Measurements from ENCODE around the gene PSMC2. TPM values are rescaled to one million over a fixed set of nuclear protein-coding genes. Genes with fewer than 3 reads are reported as not detected.

PSMC2 gene
- polyA plus RNA-seq, 1 donor (not counting 4 experiments of a cell fraction or from before 2014, with no cell fraction given): 240 TPM

GRCh38 chr7:103412151-103412550 lies 64.7 kb downstream of the PSMC2 start:
- dilution Hi-C loops (cut with MboI; ENCODE audit: extremely low pct_ligation_motif_present, low sequenced_read_pairs): no loop called here
- H3K9ac ChIP-seq (ENCODE audit: control insufficient read depth, extremely low read depth, insufficient read depth, low read length): no peak overlapping the region
- DNase-seq (ENCODE audit: low read depth, low spot score) (no peak), FAIRE-seq (no peak)
- H3K27ac ChIP-seq (ENCODE audit: control insufficient read depth, insufficient read depth, low read length): no peak overlapping the region
- H3K79me2 ChIP-seq (ENCODE audit: control insufficient read depth, insufficient read depth, low read length): no peaks in the 10 kb centered on the region
- no peak overlapping the region for H3K4me3 ChIP-seq (ENCODE audit: control insufficient read depth in 2 of 3, extremely low read depth in 1 of 3, insufficient read depth in 2 of 3, low read depth in 1 of 3, low read length in 3 of 3)
- no peak overlapping the region for H2AFZ ChIP-seq (ENCODE audit: control insufficient read depth, low read length)
- no peaks in the 10 kb centered on the region for H3K27me3 ChIP-seq (ENCODE audit: control insufficient read depth, extremely low read depth, insufficient read depth, low read length)
- H3K4me2 ChIP-seq (ENCODE audit: control insufficient read depth, extremely low read depth, insufficient read depth, low read depth, low read length): no peak overlapping the region
- no peaks in the 10 kb centered on the region for H3K36me3 ChIP-seq (ENCODE audit: control insufficient read depth in 2 of 2, extremely low read depth in 1 of 2, insufficient read depth in 2 of 2, low read length in 2 of 2)
- no peaks in the 10 kb centered on the region for H3K4me1 ChIP-seq (ENCODE audit: control insufficient read depth, extremely low read depth, insufficient read depth, low read length)
- no peaks in the 10 kb centered on the region for H3K9me3 ChIP-seq (ENCODE audit: control insufficient read depth, low read depth, low read length)
- H4K20me1 ChIP-seq (ENCODE audit: control insufficient read depth, extremely low read depth, insufficient read depth, low read length): no peaks in the 10 kb centered on the region
- no peaks in the 10 kb centered on the region for H3K9me1 ChIP-seq (ENCODE audit: control insufficient read depth, extremely low read depth, insufficient read depth, low read length)
- TF ChIP-seq, protein P1, sequence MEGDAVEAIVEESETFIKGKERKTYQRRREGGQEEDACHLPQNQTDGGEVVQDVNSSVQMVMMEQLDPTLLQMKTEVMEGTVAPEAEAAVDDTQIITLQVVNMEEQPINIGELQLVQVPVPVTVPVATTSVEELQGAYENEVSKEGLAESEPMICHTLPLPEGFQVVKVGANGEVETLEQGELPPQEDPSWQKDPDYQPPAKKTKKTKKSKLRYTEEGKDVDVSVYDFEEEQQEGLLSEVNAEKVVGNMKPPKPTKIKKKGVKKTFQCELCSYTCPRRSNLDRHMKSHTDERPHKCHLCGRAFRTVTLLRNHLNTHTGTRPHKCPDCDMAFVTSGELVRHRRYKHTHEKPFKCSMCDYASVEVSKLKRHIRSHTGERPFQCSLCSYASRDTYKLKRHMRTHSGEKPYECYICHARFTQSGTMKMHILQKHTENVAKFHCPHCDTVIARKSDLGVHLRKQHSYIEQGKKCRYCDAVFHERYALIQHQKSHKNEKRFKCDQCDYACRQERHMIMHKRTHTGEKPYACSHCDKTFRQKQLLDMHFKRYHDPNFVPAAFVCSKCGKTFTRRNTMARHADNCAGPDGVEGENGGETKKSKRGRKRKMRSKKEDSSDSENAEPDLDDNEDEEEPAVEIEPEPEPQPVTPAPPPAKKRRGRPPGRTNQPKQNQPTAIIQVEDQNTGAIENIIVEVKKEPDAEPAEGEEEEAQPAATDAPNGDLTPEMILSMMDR (optimal IDR thresholded peaks at IDR 0.05 in 1 of 3, IDR thresholded peaks at IDR 0.05 in 1 of 3, conservative IDR thresholded peaks at IDR 0.05 in 1 of 3; ENCODE audit: extremely low read depth in 1 of 3, insufficient read depth in 2 of 3, low read length in 3 of 3): no peak
- TF ChIP-seq EZH2 (IDR thresholded peaks at IDR 0.05; ENCODE audit: low read length): no peak

DNA sequence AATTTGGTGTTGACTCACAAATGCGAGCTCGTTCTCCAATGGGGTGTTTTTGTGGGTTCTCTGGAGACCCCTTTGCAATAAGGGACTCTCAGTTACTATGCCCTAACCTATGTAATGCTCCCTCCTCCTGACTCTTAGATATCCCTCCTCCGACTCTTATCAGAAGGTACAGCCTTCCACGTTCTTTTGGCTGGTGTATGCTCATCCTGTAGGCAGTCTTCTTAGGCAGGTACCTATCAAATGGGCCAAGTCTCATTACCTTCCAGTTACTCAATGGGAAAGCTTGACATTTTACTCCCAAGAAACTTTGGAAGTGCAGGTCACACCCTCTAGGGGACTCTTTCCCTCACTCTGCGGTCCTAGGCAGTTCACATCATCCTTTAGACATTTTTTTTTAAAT lies 66.0 kb downstream of the PSMC2 start:
- H3K9me1 ChIP-seq (ENCODE audit: control insufficient read depth, extremely low read depth, insufficient read depth, low read length): no peaks in the 10 kb centered on the region
- H3K9ac ChIP-seq (ENCODE audit: control insufficient read depth, extremely low read depth, insufficient read depth, low read length): no peak overlapping the region
- no peak overlapping the region for H2AFZ ChIP-seq (ENCODE audit: control insufficient read depth, low read length)
- H3K9me3 ChIP-seq (ENCODE audit: control insufficient read depth, low read depth, low read length): no peaks in the 10 kb centered on the region
- dilution Hi-C loops (cut with MboI; ENCODE audit: extremely low pct_ligation_motif_present, low sequenced_read_pairs): no loop called here
- no peak overlapping the region for H3K4me2 ChIP-seq (ENCODE audit: control insufficient read depth, extremely low read depth, insufficient read depth, low read depth, low read length)
- TF ChIP-seq, protein P1 (optimal IDR thresholded peaks at IDR 0.05 in 1 of 3, IDR thresholded peaks at IDR 0.05 in 1 of 3, conservative IDR thresholded peaks at IDR 0.05 in 1 of 3; ENCODE audit: extremely low read depth in 1 of 3, insufficient read depth in 2 of 3, low read length in 3 of 3): no peak
- TF ChIP-seq EZH2 (IDR thresholded peaks at IDR 0.05; ENCODE audit: low read length): no peak
- DNase-seq (ENCODE audit: low read depth, low spot score) (no peak), FAIRE-seq (no peak)
- no peaks in the 10 kb centered on the region for H3K36me3 ChIP-seq (ENCODE audit: control insufficient read depth in 2 of 2, extremely low read depth in 1 of 2, insufficient read depth in 2 of 2, low read length in 2 of 2)
- H3K4me3 ChIP-seq (ENCODE audit: control insufficient read depth in 2 of 3, extremely low read depth in 1 of 3, insufficient read depth in 2 of 3, low read depth in 1 of 3, low read length in 3 of 3): no peak overlapping the region
- H3K4me1 ChIP-seq (ENCODE audit: control insufficient read depth, extremely low read depth, insufficient read depth, low read length): no peaks in the 10 kb centered on the region
- no peak overlapping the region for H3K27ac ChIP-seq (ENCODE audit: control insufficient read depth, insufficient read depth, low read length)
- H3K27me3 ChIP-seq (ENCODE audit: control insufficient read depth, extremely low read depth, insufficient read depth, low read length): no peaks in the 10 kb centered on the region
- no peaks in the 10 kb centered on the region for H3K79me2 ChIP-seq (ENCODE audit: control insufficient read depth, insufficient read depth, low read length)
- H4K20me1 ChIP-seq (ENCODE audit: control insufficient read depth, extremely low read depth, insufficient read depth, low read length): no peaks in the 10 kb centered on the region

Measured in keratinocyte (primary cell).